Fibroblast of skin of right quadriceps (primary cell): Measurements from ENCODE around the gene NMUR1.
"Not testable (repeated sequence)": the region's sequence is repeated elsewhere in the genome, so short reads cannot be mapped to it uniquely, and the experiment has no call there.

Experiments used
- DNase-seq: peaks from one replicate; pipeline ENCODE4 v3.0.0-alpha.2; 2013

The NMUR1 gene, protein sequence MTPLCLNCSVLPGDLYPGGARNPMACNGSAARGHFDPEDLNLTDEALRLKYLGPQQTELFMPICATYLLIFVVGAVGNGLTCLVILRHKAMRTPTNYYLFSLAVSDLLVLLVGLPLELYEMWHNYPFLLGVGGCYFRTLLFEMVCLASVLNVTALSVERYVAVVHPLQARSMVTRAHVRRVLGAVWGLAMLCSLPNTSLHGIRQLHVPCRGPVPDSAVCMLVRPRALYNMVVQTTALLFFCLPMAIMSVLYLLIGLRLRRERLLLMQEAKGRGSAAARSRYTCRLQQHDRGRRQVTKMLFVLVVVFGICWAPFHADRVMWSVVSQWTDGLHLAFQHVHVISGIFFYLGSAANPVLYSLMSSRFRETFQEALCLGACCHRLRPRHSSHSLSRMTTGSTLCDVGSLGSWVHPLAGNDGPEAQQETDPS

DNA sequence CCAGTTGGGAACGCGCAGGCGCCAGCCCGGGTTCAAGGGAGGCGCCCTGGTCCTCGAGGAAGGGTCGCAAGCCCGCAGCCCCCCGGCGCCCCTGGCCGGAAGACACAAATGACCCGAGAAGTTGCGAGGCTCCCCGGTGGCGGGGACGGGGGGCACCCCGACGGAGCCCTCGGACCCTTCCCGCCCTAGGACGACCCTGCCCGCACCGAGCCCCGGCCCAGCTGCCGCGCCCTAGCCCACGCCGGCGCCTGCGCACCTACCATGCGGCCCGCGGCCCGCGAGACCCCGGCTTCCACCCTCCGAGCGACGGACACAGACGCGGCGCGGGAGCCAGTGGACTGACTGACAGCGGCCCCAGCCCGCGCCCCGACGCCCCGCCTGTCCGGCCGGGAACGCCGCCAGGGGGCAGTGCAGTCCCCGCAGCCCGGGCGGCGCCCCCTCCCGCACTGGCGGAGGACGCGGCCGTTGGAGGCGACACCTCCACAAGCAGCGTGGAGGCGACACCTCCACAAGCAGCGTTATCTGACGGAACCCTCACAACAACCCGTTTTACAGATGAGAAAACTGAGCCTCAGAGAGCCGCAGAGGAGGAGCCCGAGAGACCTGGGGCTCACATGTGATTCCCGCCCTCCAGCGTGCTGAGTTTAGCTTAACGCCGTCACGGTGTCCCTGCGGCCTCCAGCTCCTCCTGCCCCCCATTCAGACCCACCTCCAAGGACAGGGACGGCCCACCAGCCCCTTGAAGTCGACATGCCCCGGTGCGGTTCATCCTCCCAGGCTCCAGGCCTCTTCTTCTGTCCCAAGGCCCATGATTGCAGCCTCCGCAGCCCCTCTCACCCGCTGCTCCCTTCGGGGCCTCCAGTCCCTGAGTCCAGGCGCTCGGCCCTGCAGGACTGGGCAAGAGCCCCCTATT is at the start of gene NMUR1:
NMUR1 (minus strand) TSS at position 347 of the 913 bp plus-strand sequence; CDS start at position 263, 84 bp downstream.
- peak; percentile 18 for DNase-seq

DNA sequence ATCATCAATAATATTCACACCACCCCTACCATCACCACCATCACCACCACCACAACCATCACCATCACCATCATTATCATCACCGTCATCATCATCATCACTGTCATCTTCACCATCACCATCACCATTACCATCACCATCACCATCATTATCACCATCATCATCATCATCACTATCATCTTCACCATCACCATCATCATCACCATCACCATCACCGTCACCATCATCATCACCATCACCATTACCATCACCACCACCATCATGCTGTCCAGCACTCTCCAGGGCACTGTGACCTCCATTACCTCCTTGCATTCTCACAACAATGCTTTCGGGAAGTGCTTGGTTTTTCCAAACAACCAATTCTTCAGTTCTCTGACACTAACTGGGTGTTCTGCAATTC is 49.3 kb upstream of the NMUR1 start:
- DNase-seq = no peak

DNA sequence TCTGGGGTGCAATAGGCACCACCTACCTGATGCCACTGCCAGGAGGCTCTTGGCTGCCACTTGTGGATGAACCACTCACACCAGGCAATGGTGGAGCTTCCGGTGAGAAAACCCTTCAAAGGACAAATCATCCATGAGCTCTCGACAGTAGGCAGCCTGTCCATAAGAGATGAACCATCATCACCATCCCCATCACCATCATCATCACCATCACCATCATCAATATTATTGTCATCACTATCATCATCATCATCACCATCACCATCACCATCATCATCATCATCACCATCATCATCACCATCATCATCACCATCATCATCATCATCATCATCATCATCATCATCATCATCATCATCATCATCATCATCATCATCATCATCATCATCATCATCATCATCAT is 48.4 kb upstream of the NMUR1 start:
- DNase-seq = not testable (repeated sequence)

DNA sequence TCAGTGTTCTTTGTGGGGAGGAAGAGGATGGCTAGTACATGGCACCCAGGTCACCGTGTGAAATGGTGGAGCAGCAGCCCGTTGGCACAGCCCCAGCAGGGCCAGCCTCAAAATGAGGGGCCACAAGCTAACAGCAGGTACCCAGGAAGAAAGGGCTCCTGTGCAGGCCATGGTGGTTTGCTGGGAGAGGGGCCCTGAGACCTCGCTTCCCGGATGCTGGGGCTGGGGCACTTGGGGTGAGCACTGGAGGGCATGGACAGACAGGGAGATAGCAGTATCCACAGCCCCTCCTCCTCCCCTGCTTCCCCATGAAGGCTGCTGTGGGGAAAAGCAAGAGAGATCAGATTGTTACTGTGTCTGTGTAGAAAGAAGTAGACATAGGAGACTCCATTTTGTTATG is 46.2 kb upstream of the NMUR1 start:
- DNase-seq = no peak

DNA sequence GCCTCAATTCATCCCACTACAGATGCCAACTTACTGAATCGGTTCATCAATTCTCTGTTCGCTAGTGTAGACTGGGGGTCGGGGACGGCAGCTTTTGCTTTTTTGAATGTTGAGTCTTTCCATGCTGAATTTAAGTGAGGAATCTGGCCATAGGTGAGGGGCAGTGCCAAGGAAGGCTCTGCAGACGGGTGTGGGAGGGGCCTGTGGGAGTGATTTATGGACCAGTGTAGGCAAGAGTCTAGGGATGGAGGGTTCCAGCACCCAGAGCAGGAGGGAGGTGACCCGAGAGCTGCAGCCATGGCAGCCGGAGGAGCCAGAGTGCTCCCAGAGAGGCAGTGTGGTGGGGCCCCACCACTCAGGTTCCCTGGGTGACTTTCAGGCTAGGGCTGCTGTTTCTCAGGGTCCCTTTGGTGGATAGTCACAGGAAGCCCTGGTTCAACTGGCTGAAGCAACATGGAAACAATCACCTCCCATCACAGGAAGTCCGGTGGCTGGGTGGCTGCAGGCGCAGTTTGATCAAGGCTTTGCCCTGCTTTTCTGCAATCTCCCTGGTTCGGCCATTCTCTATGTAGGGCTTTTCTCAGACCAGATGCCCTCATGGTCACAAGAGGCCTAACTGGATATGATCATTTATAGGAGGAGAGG is 45.5 kb upstream of the NMUR1 start:
- no peak for DNase-seq

DNA sequence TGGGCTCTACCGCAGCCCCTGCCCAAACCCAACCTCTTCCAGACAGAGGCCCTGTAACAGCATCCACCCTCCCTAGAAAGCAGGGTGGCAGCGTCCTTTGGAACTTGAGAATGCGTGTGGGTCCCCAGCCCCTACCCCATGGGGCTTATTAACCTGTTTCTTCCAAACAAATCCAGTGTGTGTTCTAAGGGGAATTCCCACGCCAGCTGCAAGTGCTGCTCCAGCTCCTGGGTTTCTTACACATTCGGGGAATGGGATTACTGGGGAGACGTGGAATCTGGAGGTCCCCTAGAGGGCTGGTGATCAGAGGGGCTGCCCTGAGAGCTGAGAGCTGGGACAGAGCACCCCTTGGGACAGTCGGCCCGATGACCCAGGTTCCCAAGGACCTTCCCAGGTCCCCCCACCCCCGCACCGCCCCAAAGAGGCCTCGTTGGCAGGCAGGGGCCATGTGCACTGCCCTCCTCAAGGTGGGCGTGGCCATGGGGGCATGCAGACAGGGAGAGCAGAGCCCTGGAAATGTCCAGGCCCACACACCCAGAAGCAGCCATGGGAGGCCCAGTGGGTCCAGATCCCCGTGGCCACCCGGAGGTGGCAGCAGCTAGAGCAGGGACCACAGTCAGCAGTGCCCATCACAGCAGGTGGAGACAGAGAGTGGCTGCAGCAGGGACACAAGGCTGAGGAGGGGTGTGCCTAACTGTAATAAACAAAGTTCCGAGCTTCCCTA is 43.6 kb upstream of the NMUR1 start:
- no peak for DNase-seq

DNA sequence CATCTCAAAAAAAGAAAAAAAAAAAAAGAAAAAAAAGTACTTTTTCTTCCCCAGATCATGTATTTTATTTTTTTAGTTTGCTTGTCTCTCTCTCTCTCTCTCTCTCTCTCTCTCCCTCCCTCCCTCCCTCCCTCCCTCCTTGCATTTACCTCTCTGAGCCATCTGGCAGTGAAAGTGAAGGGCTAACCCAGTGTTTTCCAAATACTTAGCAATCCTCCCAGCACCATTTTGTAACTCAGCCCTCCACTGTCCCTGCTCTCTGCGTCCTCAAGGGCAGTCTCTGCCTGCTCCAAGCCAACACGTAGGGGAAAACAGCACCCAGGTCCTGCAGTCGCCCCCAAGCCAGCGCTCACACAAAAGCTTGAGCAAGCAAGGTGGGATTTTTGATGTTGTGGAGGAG is 42.9 kb upstream of the NMUR1 start:
- no peak for DNase-seq

DNA sequence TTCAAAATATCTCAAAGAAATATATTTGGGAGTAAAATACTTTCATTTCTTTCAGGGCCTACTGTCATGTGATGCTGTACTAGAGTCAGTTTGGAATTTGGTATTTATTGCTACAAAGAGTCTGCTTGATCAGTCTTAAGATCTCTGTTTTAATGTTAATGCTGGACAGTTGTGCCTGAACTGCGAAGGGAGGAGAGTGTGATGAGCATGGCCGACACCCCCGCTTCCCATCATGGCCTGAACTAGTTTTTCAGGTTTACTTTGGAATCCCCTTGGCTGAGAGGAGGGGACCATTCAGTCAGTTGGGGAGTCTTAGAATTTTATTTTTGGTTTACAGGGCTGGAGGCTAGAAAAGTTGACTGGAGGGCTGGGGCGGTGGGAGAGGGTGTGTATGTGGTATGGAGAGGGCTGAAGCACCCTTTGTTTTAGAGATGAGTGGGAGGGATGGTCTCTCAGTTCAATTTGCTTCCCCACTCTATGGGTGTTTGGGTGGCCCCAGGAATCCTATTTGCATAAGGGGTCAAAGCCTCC is 41.5 kb upstream of the NMUR1 start:
- no peak for DNase-seq

DNA sequence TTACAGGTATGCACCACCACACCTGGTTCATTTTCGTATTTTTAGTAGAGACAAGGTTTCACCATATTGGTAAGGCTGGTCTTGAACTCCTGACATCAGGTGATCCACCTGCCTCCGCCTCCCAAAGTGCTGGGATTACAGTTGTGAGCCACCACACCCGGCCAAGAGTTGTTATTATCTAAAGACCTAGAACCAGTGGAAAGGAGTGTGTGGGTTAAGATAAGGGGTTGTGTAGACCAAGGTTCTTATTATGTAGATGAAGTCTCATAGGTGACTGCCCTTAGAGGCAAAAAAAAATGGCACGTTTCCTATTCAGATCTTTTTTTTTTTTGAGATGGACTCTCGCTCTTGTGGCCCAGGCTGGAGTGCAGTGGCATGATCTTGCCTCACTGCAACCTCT is 40.7 kb upstream of the NMUR1 start:
- not testable (repeated sequence) for DNase-seq

DNA sequence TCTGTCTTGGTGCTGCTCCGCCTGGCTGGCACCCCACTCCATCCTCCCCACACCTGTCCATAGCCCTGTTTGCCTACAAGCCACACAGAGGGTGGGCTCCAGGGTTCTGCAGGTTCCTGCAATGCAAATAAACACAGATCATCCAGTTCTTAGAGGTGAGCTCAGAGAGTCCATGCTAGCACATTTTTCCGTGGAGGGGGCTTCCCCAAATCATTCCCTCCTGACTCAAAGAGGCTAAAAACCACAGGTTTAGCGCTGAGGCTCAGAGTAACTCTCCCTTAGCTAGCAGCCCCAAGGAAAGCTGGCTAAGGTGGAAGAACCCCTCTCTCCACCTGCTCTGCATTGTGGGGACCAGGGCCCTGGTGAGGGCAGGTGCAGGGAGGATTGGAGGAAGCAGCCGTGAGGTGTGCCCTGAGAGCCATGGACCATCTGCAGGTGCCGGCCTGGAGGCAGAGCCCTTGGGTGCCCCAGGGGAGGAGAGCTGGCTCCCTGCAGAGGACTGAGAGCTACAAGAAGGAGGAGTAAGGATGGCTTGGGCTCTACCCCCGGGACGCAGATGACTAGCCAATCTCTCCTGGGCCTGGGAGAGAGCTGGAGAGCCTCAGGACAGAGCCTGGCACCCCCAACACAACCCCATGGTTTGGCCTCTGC is 38.7 kb upstream of the NMUR1 start:
- no peak for DNase-seq

DNA sequence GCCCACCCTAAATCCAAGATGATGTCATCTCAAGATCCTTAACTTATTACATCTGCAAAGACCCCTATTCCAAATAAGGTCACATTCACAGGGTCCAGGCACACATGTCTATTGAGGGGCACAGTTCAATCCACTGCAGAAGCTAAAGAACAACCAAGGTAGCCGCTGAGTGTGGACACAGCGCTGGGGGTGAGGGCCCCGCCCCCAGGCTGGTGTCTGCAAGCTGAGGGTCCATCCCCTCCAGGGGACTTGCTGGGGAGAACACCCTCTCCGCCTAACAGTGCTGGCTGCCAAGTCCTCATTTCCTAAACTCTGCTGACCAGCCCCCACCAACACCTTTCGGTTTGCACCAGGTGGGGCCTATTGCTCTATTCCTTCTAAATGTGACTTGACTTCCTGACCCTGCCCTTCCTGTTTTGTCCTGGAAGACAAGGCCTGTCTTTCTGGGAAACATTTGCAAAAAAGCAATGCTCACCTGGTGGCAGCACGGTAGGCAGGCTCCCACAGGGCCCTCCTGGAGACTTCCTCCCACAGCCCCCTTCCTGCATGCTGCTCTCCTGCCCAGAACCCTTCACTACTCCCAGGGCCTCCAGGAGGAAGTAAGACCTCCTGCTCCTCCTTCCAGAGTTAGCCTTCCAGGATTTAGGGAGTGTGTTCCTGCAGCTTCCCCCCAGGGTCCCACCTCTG is 38.0 kb upstream of the NMUR1 start:
- DNase-seq = no peak

DNA sequence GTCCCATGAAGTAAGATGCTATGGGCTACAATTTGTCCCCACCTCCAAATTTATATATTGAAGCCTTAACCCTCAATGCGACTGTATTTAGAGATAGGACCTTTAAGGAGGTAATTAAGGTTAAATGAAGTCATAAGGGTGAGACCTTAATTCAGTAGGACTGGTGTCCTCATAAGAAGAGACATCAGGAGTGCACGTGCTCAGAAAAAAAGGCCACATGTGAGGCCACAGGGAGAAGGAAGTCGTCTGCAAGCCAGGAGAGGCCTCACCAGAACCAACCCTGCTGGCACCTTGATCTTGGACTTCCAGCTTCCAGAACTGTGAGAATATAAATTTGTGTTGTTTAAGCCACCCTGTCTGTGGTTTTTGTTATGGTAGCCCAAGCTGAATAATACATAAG is 36.9 kb upstream of the NMUR1 start:
- no peak for DNase-seq

DNA sequence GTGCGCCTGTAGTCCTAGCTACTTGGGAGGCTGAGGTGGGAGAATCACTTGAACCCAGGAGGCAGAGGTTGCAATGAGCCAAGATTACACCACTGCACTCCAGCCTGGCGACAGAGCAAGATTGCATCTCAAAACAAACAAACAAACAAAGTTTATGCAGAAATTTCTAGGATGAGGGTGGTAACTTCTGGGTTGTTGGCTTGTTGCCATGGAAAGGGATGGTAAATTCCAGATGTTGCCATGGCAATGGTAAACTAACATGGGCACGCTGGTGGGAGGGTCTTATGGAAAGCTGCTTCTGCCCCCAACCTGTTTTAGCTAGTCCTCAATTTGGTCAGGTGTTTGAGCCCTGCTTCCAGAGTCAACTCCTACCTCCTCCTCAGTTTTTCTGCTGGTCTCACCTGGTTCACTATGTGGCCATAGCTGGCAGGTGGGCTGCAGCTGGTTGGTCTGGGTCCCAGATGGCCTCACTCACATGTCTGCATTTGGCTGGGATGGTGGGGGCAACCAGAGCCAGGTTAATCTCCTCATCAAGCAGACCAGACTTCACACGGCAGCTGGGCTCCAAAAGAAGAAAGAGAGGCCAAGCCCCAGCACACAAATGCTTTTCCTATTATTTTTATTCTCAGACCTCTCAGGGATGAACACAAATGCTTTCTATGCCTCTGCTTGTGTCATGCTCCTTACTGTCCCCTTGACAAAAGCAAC is 35.8 kb upstream of the NMUR1 start:
- DNase-seq = no peak

DNA sequence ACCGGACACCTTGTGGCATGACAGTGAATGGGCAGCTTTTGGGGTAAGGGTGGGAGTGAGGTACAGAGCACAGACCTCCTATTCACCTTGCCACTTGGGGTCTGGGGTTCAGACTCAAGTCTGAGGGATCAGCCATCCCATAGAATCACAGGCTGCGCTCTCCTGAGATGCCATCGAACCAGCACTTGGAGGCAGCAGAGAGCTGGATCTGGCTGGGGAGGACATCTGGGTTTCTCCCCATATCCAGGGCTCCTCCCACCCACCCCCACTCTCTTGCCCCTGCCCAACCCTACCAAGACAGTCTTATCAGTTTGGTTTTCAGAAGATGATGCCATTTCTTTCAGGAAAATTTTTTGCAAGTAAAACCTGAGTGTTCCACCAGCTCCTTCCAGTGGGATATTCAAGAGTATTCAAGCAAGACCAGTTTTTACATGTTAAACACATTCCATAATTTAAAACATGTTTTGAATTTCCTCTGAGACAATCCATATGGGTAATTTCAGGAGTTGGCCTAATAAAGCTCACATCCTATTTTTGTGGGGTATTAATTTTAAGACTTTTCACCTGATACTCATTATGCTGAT is 33.2 kb upstream of the NMUR1 start:
- peak; percentile 28 for DNase-seq

DNA sequence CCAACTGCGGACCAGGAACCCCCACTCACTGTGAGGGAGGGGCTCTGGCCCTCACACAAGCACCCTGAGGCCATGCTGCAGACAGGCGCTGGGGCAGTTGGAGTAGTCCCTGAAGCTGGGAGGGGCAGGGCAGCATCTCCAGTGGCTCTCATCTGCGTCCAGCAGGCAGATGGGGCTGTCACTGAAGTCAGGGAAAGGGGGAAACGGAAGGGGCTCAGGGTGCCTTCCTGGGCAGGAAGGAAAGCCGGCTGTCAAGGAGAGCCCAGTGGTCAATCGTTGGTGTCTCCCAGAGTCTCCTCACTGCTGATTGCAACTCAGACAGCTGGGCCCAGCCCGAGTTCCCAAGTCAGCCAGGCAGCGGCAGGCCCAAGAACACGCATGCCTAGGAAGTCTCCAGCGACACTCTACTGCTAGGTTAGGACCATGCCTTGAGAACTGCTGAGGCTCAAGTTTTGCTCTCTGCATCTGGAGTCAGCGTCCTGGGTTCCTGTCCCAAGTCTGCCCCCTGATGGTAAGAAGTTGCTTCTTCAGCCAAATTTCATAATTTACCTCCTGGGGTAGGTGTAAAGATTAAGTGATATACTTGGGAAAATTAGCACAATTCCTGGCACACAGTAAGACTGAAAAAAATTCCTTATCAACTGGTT is 27.4 kb upstream of the NMUR1 start:
- DNase-seq = peak; percentile 60

DNA sequence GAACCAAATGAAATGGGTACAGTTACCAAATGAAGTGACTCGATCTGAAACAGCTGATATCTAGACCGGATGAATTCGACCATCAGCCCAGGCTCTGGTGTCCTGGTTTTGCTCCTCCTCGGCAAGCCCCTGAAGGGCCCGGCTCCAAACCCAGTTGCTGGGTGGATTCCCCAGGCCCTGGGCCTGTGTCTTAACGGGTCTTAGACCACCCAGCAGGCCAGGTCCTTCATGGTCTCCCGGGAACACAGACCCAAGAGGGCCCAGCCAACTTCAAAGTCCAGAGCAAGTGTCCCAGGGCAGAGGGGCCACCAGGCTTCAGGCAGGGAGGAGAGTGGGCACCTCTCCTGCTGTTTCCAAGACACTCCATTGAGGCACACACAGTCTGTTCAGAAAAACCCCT is 26.7 kb upstream of the NMUR1 start:
- no peak for DNase-seq

DNA sequence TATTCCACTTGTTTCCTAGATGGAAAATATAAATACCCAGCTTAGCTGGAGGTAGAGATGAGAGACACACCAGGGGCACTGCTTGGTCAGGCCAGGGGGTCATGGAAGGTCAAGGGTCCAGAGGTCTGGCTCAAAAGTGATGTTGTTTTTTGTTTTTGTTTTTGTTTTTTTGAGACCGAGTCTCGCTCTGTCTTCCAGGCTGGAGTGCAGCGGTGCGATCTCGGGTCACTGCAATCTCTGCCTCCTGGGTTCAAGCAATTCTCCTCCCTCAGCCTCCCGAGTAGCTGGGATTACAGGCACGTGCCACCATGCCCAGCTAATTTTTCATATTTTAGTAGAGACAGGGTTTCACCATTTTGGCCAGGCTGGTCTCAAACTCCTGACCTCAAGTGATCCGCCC is 26.3 kb upstream of the NMUR1 start:
- not testable (repeated sequence) for DNase-seq

DNA sequence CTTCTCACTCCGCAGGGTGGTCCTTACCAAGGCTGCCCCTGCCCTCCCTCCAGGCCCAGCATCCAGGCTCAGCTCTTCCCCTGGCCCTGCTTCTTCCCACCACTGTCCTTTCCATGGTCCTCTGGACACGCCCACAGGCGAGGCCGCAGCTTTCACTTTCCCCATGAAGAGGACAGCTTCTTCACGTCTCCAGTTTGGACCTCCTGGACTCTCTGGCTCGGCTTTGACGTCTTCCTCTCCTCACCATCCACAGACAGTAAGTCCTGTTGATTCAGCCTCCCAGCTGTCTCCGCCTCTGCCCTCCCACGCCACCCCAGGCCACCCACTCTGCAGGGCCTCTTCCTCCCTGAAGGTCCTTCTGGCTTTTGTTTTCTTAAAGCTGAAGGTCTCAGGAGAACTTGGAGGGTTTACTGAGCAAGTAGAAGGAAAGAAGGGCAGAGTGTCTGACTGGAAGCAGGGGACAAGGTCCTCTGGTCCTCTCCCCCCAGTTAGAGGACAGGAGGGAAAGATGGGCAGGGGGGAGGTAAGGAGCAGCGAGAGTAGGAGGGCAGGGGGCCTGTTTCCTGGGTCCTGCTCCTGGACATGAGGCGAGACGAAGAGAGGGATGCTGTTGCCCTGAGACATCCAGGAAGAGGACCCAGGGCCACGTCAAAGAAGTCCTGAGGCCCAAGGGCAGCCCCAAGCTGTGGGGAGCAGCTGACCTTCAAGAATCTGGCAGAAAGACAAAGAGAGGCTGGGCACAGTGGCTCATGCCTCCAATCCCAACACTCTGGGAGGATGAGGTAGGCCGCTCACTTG is 24.7 kb upstream of the NMUR1 start:
- DNase-seq = no peak

DNA sequence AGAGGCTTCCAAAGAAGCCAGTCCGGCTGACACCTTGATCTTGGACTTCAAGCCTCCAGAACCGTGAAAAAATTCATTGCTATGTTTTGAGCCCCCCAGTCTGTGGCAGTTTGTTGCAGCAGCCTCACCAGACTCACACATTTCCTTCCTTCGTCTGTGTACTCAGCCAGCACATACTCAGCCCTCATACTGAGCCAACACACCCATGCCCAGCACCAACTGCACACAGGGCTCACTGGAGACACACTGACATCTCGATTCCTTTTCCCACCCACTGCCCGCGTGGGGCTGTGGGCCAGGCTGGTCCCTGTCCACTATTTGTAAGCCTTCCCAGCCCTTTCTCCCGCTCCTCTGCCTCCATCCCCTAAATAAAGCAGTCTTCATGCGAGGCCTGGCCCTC is 24.1 kb upstream of the NMUR1 start:
- DNase-seq = no peak
